ENCODE measurements around the gene DRC7.

DNA sequence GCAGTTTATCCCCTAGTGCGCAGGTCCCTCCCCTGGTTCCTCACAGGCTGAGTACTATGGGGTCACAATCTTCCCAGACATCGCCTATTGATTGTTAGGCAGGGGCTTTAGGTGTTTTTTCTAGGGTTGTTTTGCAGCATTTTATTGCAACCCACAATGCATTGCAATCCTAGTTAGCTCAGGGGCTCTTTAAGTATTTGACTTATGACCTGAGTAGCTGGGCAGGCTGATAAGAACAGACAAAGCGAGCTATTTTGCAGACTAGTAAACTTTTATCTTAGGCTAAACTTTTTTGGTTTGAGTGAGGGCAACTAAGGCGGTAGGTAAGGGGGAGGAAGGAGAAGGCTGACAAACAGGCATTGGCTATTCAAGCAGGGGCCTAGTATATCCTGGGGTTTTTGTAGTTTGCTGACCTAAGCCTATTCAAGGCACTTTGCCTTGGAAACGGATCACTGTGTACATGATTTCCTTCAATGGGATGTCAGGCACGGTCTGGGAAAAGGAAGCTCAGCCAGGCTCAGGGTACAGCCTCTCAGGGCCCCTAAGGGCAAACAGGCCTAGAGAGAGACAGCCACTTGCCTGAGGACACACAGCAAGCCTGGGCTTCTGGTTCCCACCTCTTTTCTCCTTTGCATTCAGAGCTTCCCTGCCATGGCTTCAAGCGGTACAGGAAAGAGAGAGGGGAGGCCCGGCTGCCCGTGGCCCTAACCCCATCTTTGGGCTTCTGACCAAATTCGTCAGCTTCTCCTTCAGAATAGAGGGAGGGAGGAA is 6.4 kb downstream of the DRC7 start:
- TF ChIP-seq, protein P1, sequence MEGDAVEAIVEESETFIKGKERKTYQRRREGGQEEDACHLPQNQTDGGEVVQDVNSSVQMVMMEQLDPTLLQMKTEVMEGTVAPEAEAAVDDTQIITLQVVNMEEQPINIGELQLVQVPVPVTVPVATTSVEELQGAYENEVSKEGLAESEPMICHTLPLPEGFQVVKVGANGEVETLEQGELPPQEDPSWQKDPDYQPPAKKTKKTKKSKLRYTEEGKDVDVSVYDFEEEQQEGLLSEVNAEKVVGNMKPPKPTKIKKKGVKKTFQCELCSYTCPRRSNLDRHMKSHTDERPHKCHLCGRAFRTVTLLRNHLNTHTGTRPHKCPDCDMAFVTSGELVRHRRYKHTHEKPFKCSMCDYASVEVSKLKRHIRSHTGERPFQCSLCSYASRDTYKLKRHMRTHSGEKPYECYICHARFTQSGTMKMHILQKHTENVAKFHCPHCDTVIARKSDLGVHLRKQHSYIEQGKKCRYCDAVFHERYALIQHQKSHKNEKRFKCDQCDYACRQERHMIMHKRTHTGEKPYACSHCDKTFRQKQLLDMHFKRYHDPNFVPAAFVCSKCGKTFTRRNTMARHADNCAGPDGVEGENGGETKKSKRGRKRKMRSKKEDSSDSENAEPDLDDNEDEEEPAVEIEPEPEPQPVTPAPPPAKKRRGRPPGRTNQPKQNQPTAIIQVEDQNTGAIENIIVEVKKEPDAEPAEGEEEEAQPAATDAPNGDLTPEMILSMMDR (IDR thresholded peaks at IDR 0.05) = no peak
- TF ChIP-seq EZH2 (IDR thresholded peaks at IDR 0.05) = no peak
- no peak for TF ChIP-seq EZH2phosphoT487 (IDR thresholded peaks at IDR 0.05)

Data from neural progenitor cell (in vitro differentiated cells).